Esophagus squamous epithelium (tissue), 5 donors: Measurements from ENCODE around the gene SYTL3. TPM values are rescaled to one million over a fixed set of nuclear protein-coding genes. Genes with fewer than 3 reads are reported as not detected.

Experiments used
- DNase-seq: peaks from one replicate; lab custom pipeline; 2025; lab: John Stamatoyannopoulos, UW
- H3K27ac ChIP-seq, 4 donors: fragments of 200-600 bp; sonication (generic); one replicate each; pipeline ENCODE4 v1.5.1; 2016 to 2019; ENCODE audit warnings: mild to moderate bottlenecking in 1 of 4
- H3K27me3 ChIP-seq, 4 donors: fragments of 200-600 bp; sonication (generic); 1 replicate in 3 of 4; 2 replicates in 1 of 4; pipeline versions ENCODE4 v1.5.1 to v1.6.0; 2017 to 2021; ENCODE audit warnings: antibody characterized with exemption in 1 of 4
- H3K36me3 ChIP-seq, 3 donors: fragments of 200-600 bp; sonication (generic); one replicate each; pipeline ENCODE4 v1.5.1; 2016 to 2019
- H3K4me1 ChIP-seq, 3 donors: fragments of 200-600 bp; sonication (generic); one replicate each; pipeline ENCODE4 v1.5.1; 2017 to 2019
- H3K4me3 ChIP-seq, 4 donors: fragments of 200-600 bp; sonication (generic); 1 replicate in 3 of 4; 2 replicates in 1 of 4; pipeline ENCODE4 v1.5.1; 2016 to 2019; ENCODE audit warnings: mild to moderate bottlenecking in 2 of 4, moderate library complexity in 1 of 4
- H3K9me3 ChIP-seq, 3 donors: fragments of 200-600 bp; sonication (generic); one replicate each; pipeline ENCODE4 v1.5.1; 2016 to 2019
- POLR2A ChIP-seq, 4 donors: fragments of 450-650 bp; IDR thresholded peaks; one replicate each; pipeline ENCODE4 v1.6.1; 2017; ENCODE audit warnings: antibody characterized with exemption in 4 of 4, mild to moderate bottlenecking in 4 of 4, moderate library complexity in 3 of 4
- WGBS, 2 donors: methylation state at CpG; one replicate each; pipeline ENCODE4 v1.1.5; 2018; 5-methylcytosine and 5-hydroxymethylcytosine counted together
- intact Hi-C: fragments of 100-400 bp; cut with DNase I; formaldehyde crosslinking; loops from one replicate; pipeline ENCODE4 v1.15.0; 2022
- total RNA-seq, 4 donors: library from RNA; depleted of rRNA; stranded (reverse); fragments of >200 nt; gene quantifications; one replicate each; pipeline ENCODE4 v1.1.0, GENCODE V29; 2016
- TF ChIP-seq, protein P1 (sequence below), 6 experiments: fragments of 450-650 bp in 4 of 6; fragments of 200-600 bp in 2 of 6; sonication (generic) in 2 of 6; IDR thresholded peaks; one replicate each; pipeline ENCODE4 v1.5.1; 2016 to 2019; ENCODE audit warnings: antibody characterized with exemption in 6 of 6, mild to moderate bottlenecking in 4 of 6, moderate library complexity in 4 of 6
- donor health status: DM: yes; HTN: yes; CAD: no.

Gene SYTL3
- total RNA-seq, 4 donors from 2014 or later, result 1.6 to 8.0 (median 3.0) TPM

DNA sequence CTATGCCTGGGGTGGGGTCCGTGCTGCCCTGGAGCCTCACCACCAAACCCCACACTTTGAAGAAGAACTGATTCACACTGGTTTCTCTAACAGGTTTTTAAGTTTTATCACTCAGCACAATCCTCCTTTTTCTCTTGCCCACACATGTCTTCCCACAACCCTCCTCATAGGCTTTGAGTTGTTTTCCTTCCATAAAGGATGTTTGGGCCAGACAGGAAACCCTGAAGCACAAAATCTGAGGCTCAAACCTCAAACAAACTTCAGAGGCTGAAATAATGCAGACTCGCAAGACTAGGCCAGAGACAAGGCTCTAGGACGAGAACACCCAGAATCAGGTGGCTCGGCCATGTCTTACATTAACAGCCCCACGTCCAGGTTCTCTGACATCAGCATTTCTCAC, 134.0 kb downstream of the SYTL3 start:
- no peak for DNase-seq
- Histone ChIP-seq H3K27ac (peak overlapping the region in 2 of 4 donors; percentile 31 to 88), H3K27me3 (no peaks in the 10 kb centered on the region), H3K36me3 (peaks cover 23 to 100% (median 50%) of the 10 kb centered on the region in 3 donors), H3K9me3 (no peaks in the 10 kb centered on the region), H3K4me1 (peaks cover 10 to 88% (median 13%) of the 10 kb centered on the region in 3 donors), H3K4me3 (no peak overlapping the region)
- TF ChIP-seq POLR2A (IDR thresholded peaks at IDR 0.05), result no peak
- TF ChIP-seq, protein P1, sequence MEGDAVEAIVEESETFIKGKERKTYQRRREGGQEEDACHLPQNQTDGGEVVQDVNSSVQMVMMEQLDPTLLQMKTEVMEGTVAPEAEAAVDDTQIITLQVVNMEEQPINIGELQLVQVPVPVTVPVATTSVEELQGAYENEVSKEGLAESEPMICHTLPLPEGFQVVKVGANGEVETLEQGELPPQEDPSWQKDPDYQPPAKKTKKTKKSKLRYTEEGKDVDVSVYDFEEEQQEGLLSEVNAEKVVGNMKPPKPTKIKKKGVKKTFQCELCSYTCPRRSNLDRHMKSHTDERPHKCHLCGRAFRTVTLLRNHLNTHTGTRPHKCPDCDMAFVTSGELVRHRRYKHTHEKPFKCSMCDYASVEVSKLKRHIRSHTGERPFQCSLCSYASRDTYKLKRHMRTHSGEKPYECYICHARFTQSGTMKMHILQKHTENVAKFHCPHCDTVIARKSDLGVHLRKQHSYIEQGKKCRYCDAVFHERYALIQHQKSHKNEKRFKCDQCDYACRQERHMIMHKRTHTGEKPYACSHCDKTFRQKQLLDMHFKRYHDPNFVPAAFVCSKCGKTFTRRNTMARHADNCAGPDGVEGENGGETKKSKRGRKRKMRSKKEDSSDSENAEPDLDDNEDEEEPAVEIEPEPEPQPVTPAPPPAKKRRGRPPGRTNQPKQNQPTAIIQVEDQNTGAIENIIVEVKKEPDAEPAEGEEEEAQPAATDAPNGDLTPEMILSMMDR (IDR thresholded peaks at IDR 0.05), result no peak
- intact Hi-C loops, result no loop called here
- 59 to 63% methylated on average over 5 of the region's 5 CpGs for WGBS, 2 donors

DNA sequence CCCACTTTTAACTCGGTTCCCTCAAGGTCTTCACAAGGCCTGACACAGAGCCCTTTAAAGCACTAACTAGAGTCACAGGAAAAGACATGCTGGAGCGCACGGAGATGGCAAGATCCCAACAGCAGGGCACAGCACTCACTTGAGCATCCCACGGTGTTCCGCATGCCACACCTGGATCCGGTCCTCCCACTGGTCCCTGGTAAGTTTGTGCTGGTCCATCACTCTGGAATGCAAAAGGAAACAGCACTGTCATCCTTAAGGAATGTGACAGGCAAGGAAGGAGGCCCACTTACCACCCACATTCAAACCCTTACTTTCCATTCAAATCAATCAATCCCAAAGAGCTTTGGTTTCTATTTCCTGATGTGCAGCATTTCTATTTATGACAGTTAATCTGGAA, 134.7 kb downstream of the SYTL3 start:
- Histone ChIP-seq H3K36me3 (peaks cover 23 to 100% (median 51%) of the 10 kb centered on the region in 3 donors), H3K9me3 (no peaks in the 10 kb centered on the region), H3K4me3 (no peak overlapping the region), H3K4me1 (peaks cover 10 to 94% (median 14%) of the 10 kb centered on the region in 3 donors), H3K27ac (peak overlapping the region in 3 of 4 donors; percentile 14 to 88 (median 31)), H3K27me3 (no peaks in the 10 kb centered on the region)
- TF ChIP-seq POLR2A (IDR thresholded peaks at IDR 0.05), result no peak
- TF ChIP-seq, protein P1 (IDR thresholded peaks at IDR 0.05), result no peak
- intact Hi-C loops, result no loop called here
- WGBS, 2 donors, result 34 to 45% methylated on average over 5 to 6 of the region's 6 CpGs
- no peak for DNase-seq

DNA sequence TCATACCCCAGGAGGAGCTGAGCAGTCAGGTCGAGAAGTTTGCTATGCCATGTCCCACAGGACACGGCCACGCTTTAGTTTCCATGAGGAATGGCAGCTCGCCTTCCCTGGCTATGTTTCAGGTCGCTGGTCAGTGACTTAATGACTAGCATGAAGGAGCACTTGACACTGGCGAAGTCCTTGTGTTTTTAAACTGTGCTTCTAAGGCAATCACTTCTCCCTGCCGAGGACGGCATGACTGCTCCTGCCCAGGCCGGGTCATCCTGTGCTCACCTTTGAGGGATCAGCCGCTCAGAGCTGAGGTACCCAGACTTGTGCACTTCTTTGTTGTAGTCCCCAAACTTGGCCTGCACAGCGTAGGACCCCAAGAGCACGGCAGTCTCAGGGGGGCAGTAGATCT, 135.2 kb downstream of the SYTL3 start:
- H3K4me1 ChIP-seq, result peaks cover 10 to 98% (median 16%) of the 10 kb centered on the region in 3 donors

DNA sequence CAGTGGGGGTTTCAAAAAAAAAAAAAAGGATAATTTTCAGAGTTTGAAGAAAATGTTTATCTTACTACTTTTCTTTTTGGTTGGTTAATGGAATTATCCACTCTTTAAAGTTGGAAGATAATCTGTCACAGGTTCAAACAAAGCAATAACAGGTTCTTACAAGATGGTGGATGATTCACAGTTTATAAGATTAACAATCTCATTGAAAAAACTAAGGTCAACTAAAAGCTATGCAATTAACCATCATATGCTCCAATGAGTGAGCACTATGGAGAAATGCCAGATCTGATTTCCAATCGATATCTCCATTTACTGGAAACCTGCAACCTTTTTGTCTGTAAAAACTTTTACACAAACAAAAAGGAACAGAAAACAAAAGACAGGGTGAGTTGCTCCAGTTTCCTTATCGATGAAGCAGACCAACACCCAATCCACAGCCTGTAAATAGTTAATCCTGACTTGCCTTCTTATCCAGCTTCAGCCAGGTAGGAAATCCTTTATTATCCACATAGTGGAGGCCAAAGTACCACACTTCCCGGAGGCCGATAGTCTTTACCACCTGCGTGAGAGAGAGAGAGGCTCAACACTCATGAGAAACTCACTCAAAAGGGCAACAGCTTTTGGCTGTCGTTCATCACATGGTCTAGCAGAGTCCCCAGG, 136.9 kb downstream of the SYTL3 start:
- H3K9me3 ChIP-seq, result no peaks in the 10 kb centered on the region
- no peak for TF ChIP-seq POLR2A (IDR thresholded peaks at IDR 0.05)
- TF ChIP-seq, protein P1 (IDR thresholded peaks at IDR 0.05), result no peak
- peak overlapping the region in 3 of 4 donors; percentile 21 to 67 (median 54) for H3K27ac ChIP-seq
- peaks cover 7 to 95% (median 10%) of the 10 kb centered on the region in 3 donors for H3K4me1 ChIP-seq
- intact Hi-C loops, result no loop called here
- no peaks in the 10 kb centered on the region for H3K27me3 ChIP-seq
- H3K36me3 ChIP-seq, result peaks cover 23 to 82% (median 51%) of the 10 kb centered on the region in 3 donors
- no peak overlapping the region for H3K4me3 ChIP-seq
- 52 to 56% methylated on average over 6 of the region's 6 CpGs for WGBS, 2 donors
- no peak for DNase-seq

More for the DNA sequence above, 135.2 kb downstream of the SYTL3 start:
- WGBS, 2 donors, result 91 to 95% methylated on average over 4 to 5 of the region's 12 CpGs
- no peak overlapping the region for H3K4me3 ChIP-seq
- H3K27me3 ChIP-seq, result no peaks in the 10 kb centered on the region
- peak overlapping the region in 1 of 4 donors; percentile 88 for H3K27ac ChIP-seq
- no peaks in the 10 kb centered on the region for H3K9me3 ChIP-seq
- H3K36me3 ChIP-seq, result peaks cover 23 to 100% (median 51%) of the 10 kb centered on the region in 3 donors
- intact Hi-C loops, result no loop called here
- no peak for DNase-seq
- TF ChIP-seq, protein P1 (IDR thresholded peaks at IDR 0.05), result no peak
- no peak for TF ChIP-seq POLR2A (IDR thresholded peaks at IDR 0.05)

DNA sequence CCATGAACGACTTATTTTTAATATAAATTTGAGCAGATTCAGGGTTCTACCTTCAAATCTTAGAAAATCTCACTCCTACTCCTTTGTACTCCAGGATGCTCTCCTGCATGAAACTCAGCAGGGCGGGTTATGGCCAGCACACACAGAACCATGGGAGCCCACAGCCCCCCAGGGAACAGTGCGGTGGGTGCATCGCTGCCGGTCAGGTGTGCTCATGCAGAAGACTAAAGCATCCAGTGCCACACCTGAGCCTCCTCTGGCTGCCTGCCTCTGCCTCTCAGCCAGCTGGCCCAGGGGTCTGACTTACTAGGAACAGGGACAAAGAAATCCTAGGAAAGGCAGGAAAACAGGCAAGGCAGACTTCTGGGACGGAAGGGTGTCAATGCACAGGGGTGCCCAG, 137.5 kb downstream of the SYTL3 start:
- Histone ChIP-seq H3K4me3 (no peak overlapping the region), H3K36me3 (peaks cover 17 to 79% (median 49%) of the 10 kb centered on the region in 3 donors), H3K27ac (peak overlapping the region in 3 of 4 donors; percentile 21 to 67 (median 54)), H3K9me3 (no peaks in the 10 kb centered on the region), H3K27me3 (no peaks in the 10 kb centered on the region), H3K4me1 (peaks cover under 1 to 95% (median 10%) of the 10 kb centered on the region in 3 donors)
- intact Hi-C loops, result no loop called here
- TF ChIP-seq, protein P1 (IDR thresholded peaks at IDR 0.05), result no peak
- TF ChIP-seq POLR2A (IDR thresholded peaks at IDR 0.05), result no peak
- 60 to 74% methylated on average over 4 to 5 of the region's 6 CpGs for WGBS, 2 donors
- DNase-seq, result no peak
